GM12892 (cell line): ENCODE measurements around the gene ENOX1.
A peak's percentile ranks its signal among the peaks of the same experiment; 100 is the strongest.

Source experiments
- DNase-seq: peaks from one replicate; pipeline ENCODE4 v3.0.0; 2011; ENCODE audit not compliant: insufficient read length
- FAIRE-seq: peaks from 2 replicates; lab custom pipeline; 2011; peaks lifted over from hg19 to GRCh38; lab: Jason Lieb, UNC
- POLR2A ChIP-seq: IDR thresholded peaks from 2 replicates; pipeline ENCODE4 v1.6.1; 2011; ENCODE audit warnings: low read depth, low read length, control low read depth
- POLR2AphosphoS5 ChIP-seq: IDR thresholded peaks from 2 replicates; pipeline ENCODE4 v1.6.1; 2011; ENCODE audit warnings: low read depth, low read length, control low read depth
- TAF1 ChIP-seq: IDR thresholded peaks from 2 replicates; pipeline ENCODE4 v1.6.1; 2011; ENCODE audit warnings: low read depth, mild to moderate bottlenecking, control low read depth, low read length, borderline replicate concordance

Gene ENOX1

DNA sequence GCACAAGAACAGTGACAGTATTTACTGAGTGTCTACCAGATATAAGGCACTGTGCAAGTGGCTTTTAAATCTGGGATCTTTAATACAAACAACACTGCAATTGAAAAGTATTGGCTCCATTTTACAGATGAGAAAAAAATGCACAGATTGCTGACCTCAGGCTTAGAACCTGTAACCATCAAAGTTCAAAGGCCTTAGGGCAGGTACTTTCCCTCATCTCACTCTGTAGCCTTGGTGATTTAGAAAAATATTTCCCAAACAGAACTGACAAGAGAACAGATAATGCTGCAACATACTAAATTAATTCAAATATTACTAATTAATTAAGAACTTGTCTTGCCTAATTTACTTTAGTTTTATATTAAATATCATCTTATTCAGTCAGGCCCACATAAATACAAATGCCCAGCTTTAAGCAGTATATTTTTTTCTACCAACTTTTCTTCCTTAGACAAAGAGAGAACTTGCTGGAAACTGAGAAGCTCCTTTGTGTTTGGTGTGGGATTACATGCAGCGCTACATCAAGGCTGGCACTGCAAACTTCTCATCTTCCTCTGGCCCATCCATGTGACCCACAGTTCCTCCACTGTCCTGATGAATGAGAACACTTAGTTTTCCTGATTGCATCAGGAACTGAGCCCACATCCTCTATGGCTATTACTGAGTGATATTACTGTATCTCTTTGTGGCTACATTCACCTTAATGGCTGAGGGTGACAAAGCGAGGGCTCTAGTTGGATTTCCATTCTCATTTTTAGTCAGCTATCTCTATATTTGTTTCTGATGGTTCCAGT lies 302.1 kb downstream of the ENOX1 start:
- peak; percentile 68 for FAIRE-seq
- no peak for TF ChIP-seq TAF1
- TF ChIP-seq POLR2A, result no peak
- TF ChIP-seq POLR2AphosphoS5, result no peak

GRCh38 chr13:43483930-43484329 lies 302.8 kb downstream of the ENOX1 start:
- no peak for FAIRE-seq

More for the DNA sequence above, 302.1 kb downstream of the ENOX1 start:
- no peak for DNase-seq

GRCh38 chr13:43482641-43483040 lies 304.1 kb downstream of the ENOX1 start:
- no peak for TF ChIP-seq POLR2A
- TF ChIP-seq TAF1, result no peak
- no peak for TF ChIP-seq POLR2AphosphoS5
- no peak for DNase-seq
- FAIRE-seq, result no peak

More at GRCh38 chr13:43483930-43484329, 302.8 kb downstream of the ENOX1 start:
- no peak for DNase-seq
- TF ChIP-seq POLR2AphosphoS5, result no peak
- no peak for TF ChIP-seq TAF1
- TF ChIP-seq POLR2A, result no peak

DNA sequence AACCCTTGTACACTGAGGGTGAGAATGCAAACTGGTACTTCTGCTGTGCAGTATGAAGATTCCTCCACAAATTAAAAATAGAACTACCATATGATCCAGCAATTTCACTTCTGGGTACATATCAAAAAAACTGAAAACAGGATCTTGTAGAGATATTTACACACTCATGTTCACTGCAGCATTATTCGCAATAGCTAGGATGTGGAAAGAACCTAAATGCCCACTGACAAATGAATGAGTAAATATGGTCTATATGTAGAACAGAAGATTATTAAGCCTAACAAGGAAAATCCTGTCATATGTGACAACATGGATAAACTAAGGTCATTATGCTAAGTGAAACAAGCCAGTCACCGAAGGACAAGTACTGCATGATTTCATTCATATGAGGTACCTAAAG lies 304.7 kb downstream of the ENOX1 start:
- DNase-seq, result no peak
- FAIRE-seq, result peak; percentile 76
- TF ChIP-seq POLR2A (no peak), POLR2AphosphoS5 (no peak), TAF1 (no peak)

- TF ChIP-seq POLR2AphosphoS5 (no peak), TAF1 (no peak), POLR2A (no peak)
- DNase-seq (no peak), FAIRE-seq (no peak)
Measured at GRCh38 chr13:43478902-43479301, 307.9 kb downstream of the ENOX1 start.

DNA sequence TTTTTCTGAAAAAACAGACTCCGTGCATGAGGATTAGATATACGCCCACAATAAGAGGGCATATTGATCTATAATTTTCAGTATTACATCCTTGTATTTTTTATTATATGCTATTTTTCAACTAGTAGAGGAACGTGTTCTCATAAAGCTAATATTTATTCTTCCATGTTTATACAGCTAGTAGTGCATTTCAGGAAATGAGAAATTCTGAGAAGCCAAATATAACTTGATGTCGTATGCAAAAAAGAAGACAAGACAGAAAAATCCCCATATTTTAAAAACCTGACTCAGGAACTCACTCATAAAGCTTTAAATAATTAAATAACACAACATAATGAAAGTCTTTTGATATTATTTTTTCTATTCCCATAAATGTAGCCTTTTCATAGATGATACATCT lies 308.6 kb downstream of the ENOX1 start:
- FAIRE-seq (no peak), DNase-seq (no peak)

GRCh38 chr13:43475140-43475539 lies 311.6 kb downstream of the ENOX1 start:
- no peak for DNase-seq
- no peak for TF ChIP-seq TAF1
- no peak for TF ChIP-seq POLR2A
- TF ChIP-seq POLR2AphosphoS5, result no peak
- no peak for FAIRE-seq

More for the DNA sequence above, 308.6 kb downstream of the ENOX1 start:
- TF ChIP-seq TAF1 (no peak), POLR2AphosphoS5 (no peak)

- TF ChIP-seq POLR2AphosphoS5 (no peak), TAF1 (no peak), POLR2A (no peak)
- no peak for FAIRE-seq
- no peak for DNase-seq
Measured at GRCh38 chr13:43473437-43473836, 313.3 kb downstream of the ENOX1 start.

- DNase-seq (no peak), FAIRE-seq (no peak)
- TF ChIP-seq TAF1, result no peak
- TF ChIP-seq POLR2AphosphoS5, result no peak
- TF ChIP-seq POLR2A, result no peak
Measured at GRCh38 chr13:43472980-43473379, 313.8 kb downstream of the ENOX1 start.

- no peak for DNase-seq
- no peak for TF ChIP-seq TAF1
- TF ChIP-seq POLR2AphosphoS5, result no peak
- no peak for TF ChIP-seq POLR2A
- FAIRE-seq, result no peak
Measured at GRCh38 chr13:43472339-43472738, 314.4 kb downstream of the ENOX1 start.

DNA sequence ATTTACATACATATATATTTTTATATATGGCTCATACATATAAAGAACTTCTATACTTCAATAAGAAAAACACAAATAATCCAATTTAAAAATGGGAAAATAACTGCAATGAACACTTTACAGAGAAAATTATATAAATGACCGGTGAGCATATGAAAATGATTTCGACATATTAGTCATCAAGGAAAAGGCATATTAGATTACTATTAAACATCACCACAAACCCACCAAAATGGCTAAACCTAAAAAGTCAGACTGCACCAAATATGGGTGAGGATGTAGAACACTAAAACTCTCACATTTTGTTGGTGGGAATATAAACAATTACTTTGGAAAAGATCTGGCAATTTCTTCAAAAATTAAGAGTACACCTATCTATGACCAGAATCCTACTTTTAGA lies 316.2 kb downstream of the ENOX1 start:
- FAIRE-seq (no peak), DNase-seq (no peak)
- TF ChIP-seq POLR2AphosphoS5 (no peak), POLR2A (no peak), TAF1 (no peak)

DNA sequence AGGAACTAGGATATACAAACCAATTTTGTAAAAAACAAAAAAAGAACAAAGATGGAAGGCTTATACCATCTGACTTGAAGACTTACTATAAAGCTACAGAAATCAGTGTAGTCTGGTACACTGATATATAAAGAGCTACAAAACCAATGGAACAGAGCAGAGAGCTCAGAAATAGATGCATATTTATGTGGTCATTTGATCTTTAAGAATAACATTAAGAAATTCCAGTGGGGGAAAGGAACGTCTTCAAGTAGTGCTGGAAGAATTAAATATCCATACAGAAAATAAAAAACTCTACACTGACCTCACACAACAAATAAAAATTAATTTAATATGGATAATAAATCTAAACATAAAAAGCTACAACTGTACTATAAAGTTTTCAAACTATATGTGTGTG lies 317.0 kb downstream of the ENOX1 start:
- DNase-seq, result no peak

More for the DNA sequence above, 317.0 kb downstream of the ENOX1 start:
- TF ChIP-seq POLR2A (no peak), POLR2AphosphoS5 (no peak), TAF1 (no peak)
- no peak for FAIRE-seq
